Lung (tissue), 12 donors: ENCODE results near the gene NINL. TPM values are rescaled to one million over a fixed set of nuclear protein-coding genes. Genes with fewer than 3 reads are reported as not detected.
"Not testable (repeated sequence)": the region's sequence is repeated elsewhere in the genome, so short reads cannot be mapped to it uniquely, and the experiment has no call there.

Experiments
- ATAC-seq: fragments of 200-7000 bp; cut with Tn5 transposase; one replicate; pipeline ENCODE4 v1.9.1; 2020; ENCODE audit warnings: moderate number of reproducible peaks; ENCODE audit not compliant: insufficient read depth, low FRiP score
- DNase-seq, 3 donors: peaks; one replicate each; pipeline ENCODE4 v3.0.0-alpha.2; 2013 to 2017
- H3K27ac ChIP-seq, 2 donors: one replicate each; pipeline ENCODE4 v1.5.1; 2013; ENCODE audit warnings: mild to moderate bottlenecking in 2 of 2, moderate library complexity in 2 of 2, control low read depth in 1 of 2, inconsistent platforms in 1 of 2, low read depth in 1 of 2, low read length in 1 of 2
- H3K27me3 ChIP-seq, 3 donors: one replicate each; pipeline ENCODE4 v1.5.1; 2013; ENCODE audit warnings: low read length in 2 of 3; ENCODE audit not compliant: control insufficient read depth in 3 of 3, insufficient read depth in 3 of 3
- H3K36me3 ChIP-seq, 4 donors: one replicate each; pipeline ENCODE4 v1.5.1; 2013; ENCODE audit warnings: low read length in 4 of 4, mild to moderate bottlenecking in 1 of 4, moderate library complexity in 1 of 4; ENCODE audit not compliant: control insufficient read depth in 4 of 4, insufficient read depth in 4 of 4
- H3K4me1 ChIP-seq, 5 donors: one replicate each; pipeline ENCODE4 v1.5.1; 2013; ENCODE audit warnings: low read length in 5 of 5, mild to moderate bottlenecking in 2 of 5, moderate library complexity in 1 of 5; ENCODE audit not compliant: control insufficient read depth in 5 of 5, insufficient read depth in 5 of 5
- H3K4me3 ChIP-seq: one replicate; pipeline ENCODE4 v1.5.1; 2013; ENCODE audit warnings: mild to moderate bottlenecking, control low read depth, moderate library complexity
- H3K9ac ChIP-seq, 2 donors: one replicate each; pipeline ENCODE4 v1.5.1; 2013; ENCODE audit warnings: low read length in 2 of 2, control low read depth in 1 of 2; ENCODE audit not compliant: insufficient read depth in 1 of 2
- H3K9me3 ChIP-seq, 4 donors: one replicate each; pipeline ENCODE4 v1.5.1; 2013; ENCODE audit warnings: low read length in 3 of 4, mild to moderate bottlenecking in 1 of 4, moderate library complexity in 1 of 4; ENCODE audit not compliant: control insufficient read depth in 4 of 4, insufficient read depth in 3 of 4
- CTCF ChIP-seq: IDR thresholded peaks from 2 replicates; pipeline ENCODE4 v1.5.1; 2012; ENCODE audit warnings: mild to moderate bottlenecking; ENCODE audit errors: control extremely low read depth, extremely low read depth
- WGBS, 2 donors: extraction: QIAGEN DNeasy Blood & Tissue Kit; methylation state at CpG; one replicate each; pipeline ENCODE4 v1.1.7; 2013; 5-methylcytosine and 5-hydroxymethylcytosine counted together
- polyA plus RNA-seq, 2 donors: library from polyadenylated mRNA; stranded (reverse); fragments of 200-250 nt; gene quantifications; one replicate each; pipeline ENCODE4 v1.2.1, GENCODE V29; 2013
- total RNA-seq, 2 donors: library from RNA; depleted of rRNA in 1 of 2; stranded (reverse); fragments of >200 nt in 1 of 2; gene quantifications; one replicate each; pipeline ENCODE4 v1.2.1, GENCODE V29; 2014 to 2021
- donor health status: control.
- donor health status: control.
- donor health status: Bipolar disorder and iron deficiency.
- donor health status: healthy.
- donor health status: DM: yes; HTN: yes; CAD: no.

Gene NINL
- total and polyA plus RNA-seq, 4 donors, result 4.5 to 25.9 (median 12.0) TPM

- DNase-seq, result no peak
- Histone ChIP-seq H3K4me1 (peaks cover 0 to 5% (median 0%) of the 10 kb centered on the region in 5 donors), H3K27ac (no peak overlapping the region), H3K27me3 (no peaks in the 10 kb centered on the region), H3K9ac (no peak overlapping the region), H3K36me3 (no peaks in the 10 kb centered on the region), H3K4me3 (no peak overlapping the region), H3K9me3 (no peaks in the 10 kb centered on the region)
- no peak for ATAC-seq
- 76 to 87% methylated on average over 7 of the region's 7 CpGs for WGBS, 2 donors
- TF ChIP-seq CTCF, result no peak
Measured at GRCh38 chr20:25605148-25605547, 19.8 kb upstream of the NINL start.

- Histone ChIP-seq H3K27me3 (no peaks in the 10 kb centered on the region), H3K9ac (no peak overlapping the region), H3K9me3 (no peaks in the 10 kb centered on the region), H3K4me3 (no peak overlapping the region), H3K4me1 (peaks cover 0 to 5% (median 0%) of the 10 kb centered on the region in 5 donors), H3K36me3 (no peaks in the 10 kb centered on the region), H3K27ac (no peak overlapping the region)
- no peak for DNase-seq
- no peak for ATAC-seq
- no peak for TF ChIP-seq CTCF
- WGBS, 2 donors, result 90 to 97% methylated on average over 9 of the region's 9 CpGs
Measured at GRCh38 chr20:25604611-25605010, 19.3 kb upstream of the NINL start.

GRCh38 chr20:25602914-25603309 lies 17.6 kb upstream of the NINL start:
- not testable (repeated sequence) for H3K27ac ChIP-seq, H3K9me3 ChIP-seq, H3K4me1 ChIP-seq, H3K27me3 ChIP-seq, ATAC-seq, DNase-seq, H3K4me3 ChIP-seq, H3K9ac ChIP-seq, H3K36me3 ChIP-seq
- 94 to 98% methylated on average over 7 to 9 of the region's 9 CpGs for WGBS, 2 donors

GRCh38 chr20:25602191-25602913 lies 17.0 kb upstream of the NINL start:
- not testable (repeated sequence) for H3K9ac ChIP-seq, H3K9me3 ChIP-seq, H3K27ac ChIP-seq, H3K36me3 ChIP-seq, ATAC-seq, DNase-seq, H3K4me1 ChIP-seq, H3K4me3 ChIP-seq, H3K27me3 ChIP-seq
- 97% methylated on average over 36 to 39 of the region's 39 CpGs for WGBS, 2 donors
